ENCODE data around the gene CDK16. TPM values are rescaled to one million over a fixed set of nuclear protein-coding genes. Genes with fewer than 3 reads are reported as not detected.

CDK16 gene
- total and polyA plus RNA-seq, 2 of the 13 experiments (the other 11 are each of a cell fraction or from before 2014, with no cell fraction given) = 64.5 to 225 TPM

GRCh38 chrX:47193475-47194193, 24.8 kb upstream of the CDK16 start, which contains the start of gene UBA1 (continued):
- TF ChIP-seq, protein P1, sequence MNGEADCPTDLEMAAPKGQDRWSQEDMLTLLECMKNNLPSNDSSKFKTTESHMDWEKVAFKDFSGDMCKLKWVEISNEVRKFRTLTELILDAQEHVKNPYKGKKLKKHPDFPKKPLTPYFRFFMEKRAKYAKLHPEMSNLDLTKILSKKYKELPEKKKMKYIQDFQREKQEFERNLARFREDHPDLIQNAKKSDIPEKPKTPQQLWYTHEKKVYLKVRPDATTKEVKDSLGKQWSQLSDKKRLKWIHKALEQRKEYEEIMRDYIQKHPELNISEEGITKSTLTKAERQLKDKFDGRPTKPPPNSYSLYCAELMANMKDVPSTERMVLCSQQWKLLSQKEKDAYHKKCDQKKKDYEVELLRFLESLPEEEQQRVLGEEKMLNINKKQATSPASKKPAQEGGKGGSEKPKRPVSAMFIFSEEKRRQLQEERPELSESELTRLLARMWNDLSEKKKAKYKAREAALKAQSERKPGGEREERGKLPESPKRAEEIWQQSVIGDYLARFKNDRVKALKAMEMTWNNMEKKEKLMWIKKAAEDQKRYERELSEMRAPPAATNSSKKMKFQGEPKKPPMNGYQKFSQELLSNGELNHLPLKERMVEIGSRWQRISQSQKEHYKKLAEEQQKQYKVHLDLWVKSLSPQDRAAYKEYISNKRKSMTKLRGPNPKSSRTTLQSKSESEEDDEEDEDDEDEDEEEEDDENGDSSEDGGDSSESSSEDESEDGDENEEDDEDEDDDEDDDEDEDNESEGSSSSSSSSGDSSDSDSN (CRISPR knock-in tag; IDR thresholded peaks at IDR 0.05) = peak; percentile 42; the same call in 1 of the 2 replicates
- TF ChIP-seq THAP11 (CRISPR knock-in tag; IDR thresholded peaks at IDR 0.05) = peak; percentile 70
- TF ChIP-seq ZBTB34 (CRISPR knock-in tag; IDR thresholded peaks at IDR 0.05) = 0 out of 2 replicates have a peak, but pooled peaks have one; percentile 29
- peak; percentile 44; the same call in 1 of the 2 replicates for TF ChIP-seq ZFY (CRISPR knock-in tag; IDR thresholded peaks at IDR 0.05)
- no peak for TF ChIP-seq HNRNPUL1 (IDR thresholded peaks at IDR 0.05; ENCODE audit: low read depth, low read length)
- no peak for TF ChIP-seq ISX (CRISPR knock-in tag; conservative IDR thresholded peaks at IDR 0.05)
- TF ChIP-seq ZNF501 (CRISPR knock-in tag; IDR thresholded peaks at IDR 0.05) = 0 out of 2 replicates have a peak, but pooled peaks have one; percentile 21
- no peak for TF ChIP-seq ZNF672 (CRISPR knock-in tag; IDR thresholded peaks at IDR 0.05)
- no peak for TF ChIP-seq NCOA2 (CRISPR knock-in tag; IDR thresholded peaks at IDR 0.05)
- no peak for TF ChIP-seq PCBP1 (IDR thresholded peaks at IDR 0.05; ENCODE audit: borderline replicate concordance, low read depth, low read length)
- TF ChIP-seq, protein P2, sequence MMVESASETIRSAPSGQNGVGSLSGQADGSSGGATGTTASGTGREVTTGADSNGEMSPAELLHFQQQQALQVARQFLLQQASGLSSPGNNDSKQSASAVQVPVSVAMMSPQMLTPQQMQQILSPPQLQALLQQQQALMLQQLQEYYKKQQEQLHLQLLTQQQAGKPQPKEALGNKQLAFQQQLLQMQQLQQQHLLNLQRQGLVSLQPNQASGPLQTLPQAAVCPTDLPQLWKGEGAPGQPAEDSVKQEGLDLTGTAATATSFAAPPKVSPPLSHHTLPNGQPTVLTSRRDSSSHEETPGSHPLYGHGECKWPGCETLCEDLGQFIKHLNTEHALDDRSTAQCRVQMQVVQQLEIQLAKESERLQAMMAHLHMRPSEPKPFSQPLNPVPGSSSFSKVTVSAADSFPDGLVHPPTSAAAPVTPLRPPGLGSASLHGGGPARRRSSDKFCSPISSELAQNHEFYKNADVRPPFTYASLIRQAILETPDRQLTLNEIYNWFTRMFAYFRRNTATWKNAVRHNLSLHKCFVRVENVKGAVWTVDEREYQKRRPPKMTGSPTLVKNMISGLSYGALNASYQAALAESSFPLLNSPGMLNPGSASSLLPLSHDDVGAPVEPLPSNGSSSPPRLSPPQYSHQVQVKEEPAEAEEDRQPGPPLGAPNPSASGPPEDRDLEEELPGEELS (CRISPR knock-in tag; IDR thresholded peaks at IDR 0.05) = peak; percentile 34; the same call in 1 of the 2 replicates
- no peak for TF ChIP-seq REXO4 (CRISPR knock-in tag; IDR thresholded peaks at IDR 0.05; ENCODE audit: borderline replicate concordance)
- TF ChIP-seq ZBTB7B (CRISPR knock-in tag; IDR thresholded peaks at IDR 0.05) = no peak
- TF ChIP-seq REL (CRISPR knock-in tag; conservative IDR thresholded peaks at IDR 0.05) = no peak
- peak; percentile 63; the same call in 1 of the 2 replicates for TF ChIP-seq SPEN (CRISPR knock-in tag; IDR thresholded peaks at IDR 0.05; ENCODE audit: low read depth)
- TF ChIP-seq ZNF362 (CRISPR knock-in tag; IDR thresholded peaks at IDR 0.05; ENCODE audit: borderline replicate concordance) = peak; percentile 26; the same call in 1 of the 2 replicates
- TF ChIP-seq KAT7 (CRISPR knock-in tag; IDR thresholded peaks at IDR 0.05; ENCODE audit: borderline replicate concordance) = peak; percentile 42; the same call in 1 of the 2 replicates
- no peak for TF ChIP-seq ZNF746 (CRISPR knock-in tag; IDR thresholded peaks at IDR 0.05)
- no peak for TF ChIP-seq ZFP41 (CRISPR knock-in tag; IDR thresholded peaks at IDR 0.05; ENCODE audit: borderline replicate concordance)
- 0 out of 2 replicates have a peak, but pooled peaks have one; percentile 11 for TF ChIP-seq GATAD2A (CRISPR knock-in tag; IDR thresholded peaks at IDR 0.05)
- TF ChIP-seq, protein P3, sequence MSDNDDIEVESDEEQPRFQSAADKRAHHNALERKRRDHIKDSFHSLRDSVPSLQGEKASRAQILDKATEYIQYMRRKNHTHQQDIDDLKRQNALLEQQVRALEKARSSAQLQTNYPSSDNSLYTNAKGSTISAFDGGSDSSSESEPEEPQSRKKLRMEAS (IDR thresholded peaks at IDR 0.05) = 0 out of 2 replicates have a peak, but pooled peaks have one; percentile 23
- no peak for TF ChIP-seq ZNF775 (CRISPR knock-in tag; IDR thresholded peaks at IDR 0.05; ENCODE audit: borderline replicate concordance)

Data from HepG2 (cell line).